Measurements from ENCODE around the gene NCKAP5.

NCKAP5 gene

DNA sequence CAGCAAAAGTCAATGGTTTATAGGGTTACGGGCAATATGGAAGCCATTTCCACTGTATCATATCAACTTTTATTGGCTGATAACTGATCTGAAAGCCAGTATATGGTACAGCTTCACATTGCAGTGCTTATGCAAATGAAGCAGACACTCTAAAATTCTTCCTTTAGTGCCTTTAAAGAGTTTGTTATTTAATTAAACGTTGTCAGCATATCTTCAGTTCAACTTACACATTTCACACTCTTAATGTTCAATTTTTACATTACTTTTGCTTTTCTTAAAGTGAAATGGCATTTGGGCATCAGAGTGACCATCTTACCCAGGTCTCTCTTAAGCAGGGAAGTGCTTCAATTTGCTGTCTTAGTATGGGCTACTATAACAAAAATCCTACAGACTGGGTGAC, 420.1 kb downstream of the NCKAP5 start:
- no peak for DNase-seq (ENCODE audit: low read depth in 2 of 2)

DNA sequence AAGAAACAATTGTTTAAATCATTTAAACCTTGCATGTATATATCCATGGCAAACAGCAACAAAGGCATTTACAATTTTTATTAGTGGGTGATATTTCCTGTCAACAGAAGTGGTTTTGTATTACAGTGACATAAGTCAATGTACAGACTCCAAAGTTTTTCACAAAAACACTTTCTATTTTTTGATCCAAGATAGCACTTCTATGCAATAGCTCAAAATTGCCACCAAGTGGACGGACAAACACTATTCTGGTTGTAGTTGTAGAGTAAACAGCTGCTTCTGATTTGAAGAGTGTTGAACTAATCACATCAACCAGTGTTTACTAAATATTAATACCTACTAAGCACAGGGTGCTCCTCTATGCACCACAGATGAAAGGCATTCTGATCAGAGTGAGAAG, 421.4 kb downstream of the NCKAP5 start:
- no peak for DNase-seq (ENCODE audit: low read depth in 2 of 2)

- no peak for DNase-seq (ENCODE audit: low read depth in 2 of 2)
Observed at GRCh38 chr2:133143645-133144044, 424.6 kb downstream of the NCKAP5 start.

DNA sequence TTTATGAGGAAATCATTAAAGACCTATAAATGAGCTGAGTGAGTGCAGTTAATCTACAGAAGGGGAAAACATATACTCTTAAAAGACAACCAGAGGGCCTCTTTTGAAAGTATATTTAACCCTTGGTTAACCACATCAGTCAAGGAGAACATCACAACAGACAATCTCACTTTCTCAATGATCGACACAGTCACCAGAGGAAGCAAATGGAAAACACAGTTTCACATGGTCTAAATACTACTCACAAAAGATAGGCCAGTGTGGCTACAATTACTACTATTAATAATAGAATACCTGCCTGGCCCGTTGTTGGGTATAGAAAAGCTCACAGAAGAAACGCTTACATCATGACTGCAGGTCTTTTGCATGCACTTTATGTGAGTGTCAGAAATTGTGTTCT, 426.2 kb downstream of the NCKAP5 start:
- no peak for DNase-seq (ENCODE audit: low read depth in 2 of 2)

GRCh38 chr2:133140620-133141019, 427.6 kb downstream of the NCKAP5 start:
- no peak for DNase-seq (ENCODE audit: low read depth in 2 of 2)

DNA sequence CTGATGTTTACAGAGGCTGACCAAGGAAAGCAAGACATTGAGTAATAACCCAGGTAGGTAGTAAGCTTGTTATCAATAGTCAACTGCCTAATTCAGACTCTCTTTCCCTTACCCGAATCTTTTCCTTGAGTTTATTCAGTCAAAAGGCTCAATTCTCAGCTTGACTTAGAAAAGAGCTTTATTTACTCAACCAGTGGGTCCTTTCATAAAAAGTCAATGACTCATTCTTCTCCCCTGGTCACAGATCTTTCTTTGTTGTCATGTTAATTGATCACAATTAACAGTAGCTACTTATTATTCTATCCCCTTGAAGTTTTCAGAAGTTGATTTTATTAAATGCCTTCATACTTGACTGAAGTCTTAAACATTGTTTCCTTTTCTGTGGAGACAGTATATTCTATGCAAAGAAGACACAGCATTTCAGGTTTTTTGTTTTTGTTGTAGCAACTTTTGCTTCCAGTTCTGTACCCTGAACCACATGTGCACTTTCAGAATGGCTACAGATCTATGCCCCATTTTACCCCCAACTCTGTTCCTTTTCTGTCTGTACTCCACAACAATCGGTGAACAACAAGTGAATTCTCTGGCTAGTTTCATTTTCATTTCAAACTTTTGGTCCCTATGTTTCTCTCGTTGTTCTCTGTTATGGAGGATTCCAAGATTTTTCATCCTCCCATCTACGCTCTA, 428.3 kb downstream of the NCKAP5 start:
- DNase-seq (ENCODE audit: low read depth in 2 of 2): no peak

DNA sequence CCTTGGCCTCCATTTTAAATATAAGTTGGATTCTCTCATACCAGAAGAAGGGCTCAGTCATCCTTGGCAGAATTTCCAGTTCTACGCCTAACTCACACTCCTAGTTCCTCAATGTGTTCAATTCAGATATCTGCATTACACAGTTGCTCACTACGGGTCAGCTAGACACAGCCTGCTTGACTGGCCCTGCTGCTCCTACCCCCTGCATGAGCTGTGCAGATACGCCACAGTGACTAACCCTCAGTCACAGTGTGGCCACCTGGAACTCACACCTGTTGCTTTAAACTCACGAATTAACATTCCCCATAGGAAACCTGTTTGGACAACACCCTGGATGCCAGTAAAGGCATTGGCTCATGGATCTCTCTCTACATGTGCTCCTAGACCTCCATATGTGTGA, 429.6 kb downstream of the NCKAP5 start:
- DNase-seq (ENCODE audit: low read depth in 2 of 2): no peak

DNA sequence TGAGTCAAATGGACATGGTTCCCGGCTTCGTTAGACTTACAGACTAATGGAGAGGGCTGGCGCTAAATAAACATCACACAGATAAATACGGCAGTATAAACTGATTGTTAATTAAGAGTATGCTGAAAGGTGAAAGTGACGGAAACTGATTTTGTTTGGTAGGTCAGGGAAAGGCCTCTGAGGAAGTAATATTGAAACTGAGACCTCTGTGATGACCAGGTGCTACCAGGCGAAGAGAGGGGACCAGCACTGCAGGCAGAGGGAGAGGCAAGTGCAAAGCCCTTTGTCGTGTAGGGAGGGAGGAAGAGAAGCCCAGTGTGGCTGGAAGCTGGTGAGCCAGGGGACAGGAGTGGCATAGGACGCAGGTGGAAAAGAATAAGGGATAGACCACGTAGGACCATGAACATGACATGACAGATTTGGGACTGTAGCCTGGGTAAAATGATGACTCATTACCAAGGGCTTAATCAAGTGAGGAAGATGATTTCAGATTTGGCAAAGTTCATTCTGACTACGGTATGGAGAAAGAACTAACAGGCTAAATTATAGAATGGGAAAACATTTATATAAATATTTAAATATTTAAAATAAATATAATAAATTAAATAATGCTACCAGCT, 433.1 kb downstream of the NCKAP5 start:
- no peak for DNase-seq (ENCODE audit: low read depth in 2 of 2)

DNA sequence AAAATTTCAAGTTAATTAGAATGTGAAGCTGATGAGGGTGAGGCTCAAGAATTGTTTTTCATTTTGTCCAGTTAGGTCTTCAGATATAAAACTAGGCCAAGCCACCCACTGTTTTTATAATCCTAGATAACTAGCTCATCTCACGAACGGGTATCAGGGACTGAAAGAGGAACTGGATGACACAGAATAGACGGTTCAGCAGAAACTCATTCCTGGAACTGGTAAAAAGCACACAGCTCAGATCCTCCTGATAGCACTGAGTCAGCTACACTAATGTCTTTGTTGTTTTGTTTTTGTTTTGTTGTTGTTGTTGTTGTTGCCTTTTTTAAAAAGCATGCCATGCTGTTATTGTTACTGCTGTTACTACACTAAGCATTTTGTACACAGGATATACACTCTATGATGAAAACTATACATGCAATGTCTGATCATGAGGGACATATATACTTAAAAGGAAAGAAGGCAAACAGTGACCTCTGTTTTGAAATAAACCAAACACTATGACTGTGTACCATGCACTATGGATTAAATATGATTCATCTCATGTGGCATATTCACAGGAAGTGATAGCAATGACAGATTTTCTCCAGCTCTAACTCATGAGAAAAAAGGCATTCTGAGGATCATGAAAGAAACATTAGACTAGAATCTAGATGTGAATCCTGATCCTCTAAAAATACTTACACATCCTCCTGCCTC, 437.6 kb downstream of the NCKAP5 start:
- no peak for DNase-seq (ENCODE audit: low read depth in 2 of 2)

GRCh38 chr2:133124446-133124845, 443.8 kb downstream of the NCKAP5 start:
- no peak for DNase-seq (ENCODE audit: low read depth in 2 of 2)

GRCh38 chr2:133123904-133124303, 444.4 kb downstream of the NCKAP5 start:
- no peak for DNase-seq (ENCODE audit: low read depth in 2 of 2)

GRCh38 chr2:133123393-133123792, 444.9 kb downstream of the NCKAP5 start:
- no peak for DNase-seq (ENCODE audit: low read depth in 2 of 2)

DNA sequence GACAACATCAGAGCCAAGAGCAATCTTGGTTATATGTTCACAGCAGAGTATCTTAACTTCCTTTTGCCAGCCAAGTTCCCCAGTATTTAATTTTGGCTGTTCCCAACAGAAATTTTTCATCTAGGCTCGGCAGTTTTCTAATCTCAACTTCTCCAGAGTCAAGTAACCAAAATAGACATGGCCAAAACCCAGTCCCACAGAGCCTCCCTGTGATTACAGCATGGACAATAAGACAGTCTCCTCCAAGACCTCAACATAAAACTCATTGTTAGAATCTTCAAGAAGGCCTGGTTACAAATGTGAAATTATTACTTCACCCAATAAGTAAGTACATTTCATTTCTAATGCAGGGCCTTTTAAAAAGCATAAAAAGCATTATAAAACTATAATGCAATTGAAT, 445.7 kb downstream of the NCKAP5 start:
- DNase-seq (ENCODE audit: low read depth in 2 of 2): no peak

- no peak for DNase-seq (ENCODE audit: low read depth in 2 of 2)
Observed at GRCh38 chr2:133120310-133120709, 448.0 kb downstream of the NCKAP5 start.

DNA sequence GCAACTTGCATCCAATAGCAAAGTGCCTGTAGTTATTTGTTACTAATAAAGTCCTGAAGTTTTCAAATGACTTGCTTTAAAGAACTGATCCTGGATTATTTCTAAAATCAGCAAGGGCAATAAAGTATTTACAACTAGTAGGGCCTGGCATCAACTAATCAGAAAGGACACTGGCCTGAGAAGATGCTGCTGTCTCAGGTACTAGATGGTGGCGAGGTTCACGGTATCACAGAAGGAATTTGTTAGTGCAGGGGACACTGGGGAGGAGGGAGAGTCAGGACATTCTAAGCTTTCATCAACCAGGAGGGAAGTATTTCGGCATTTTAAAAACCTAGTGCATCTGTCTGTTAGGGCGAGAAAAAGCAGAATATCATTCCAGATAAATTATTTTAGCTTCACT, 458.1 kb downstream of the NCKAP5 start:
- DNase-seq (ENCODE audit: low read depth in 2 of 2): no peak

DNA sequence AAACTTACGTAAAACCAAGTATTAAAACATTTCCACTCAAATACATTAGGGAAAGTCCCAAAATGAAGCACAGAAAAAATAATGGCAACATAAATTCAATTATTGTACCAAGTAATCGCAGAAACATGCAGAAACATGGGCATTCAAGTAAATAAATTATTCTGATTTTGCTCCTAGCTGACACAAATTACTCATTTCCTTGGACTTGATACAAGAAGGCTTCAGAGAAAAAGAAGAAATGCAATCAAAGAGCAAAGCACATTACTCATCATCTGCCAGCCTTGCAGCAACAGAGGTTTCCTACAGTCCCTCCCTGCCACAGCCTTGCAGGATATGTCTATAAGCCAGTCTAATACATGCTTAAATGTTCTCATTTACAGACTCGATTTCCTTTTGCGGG, 458.5 kb downstream of the NCKAP5 start:
- no peak for DNase-seq (ENCODE audit: low read depth in 2 of 2)

DNA sequence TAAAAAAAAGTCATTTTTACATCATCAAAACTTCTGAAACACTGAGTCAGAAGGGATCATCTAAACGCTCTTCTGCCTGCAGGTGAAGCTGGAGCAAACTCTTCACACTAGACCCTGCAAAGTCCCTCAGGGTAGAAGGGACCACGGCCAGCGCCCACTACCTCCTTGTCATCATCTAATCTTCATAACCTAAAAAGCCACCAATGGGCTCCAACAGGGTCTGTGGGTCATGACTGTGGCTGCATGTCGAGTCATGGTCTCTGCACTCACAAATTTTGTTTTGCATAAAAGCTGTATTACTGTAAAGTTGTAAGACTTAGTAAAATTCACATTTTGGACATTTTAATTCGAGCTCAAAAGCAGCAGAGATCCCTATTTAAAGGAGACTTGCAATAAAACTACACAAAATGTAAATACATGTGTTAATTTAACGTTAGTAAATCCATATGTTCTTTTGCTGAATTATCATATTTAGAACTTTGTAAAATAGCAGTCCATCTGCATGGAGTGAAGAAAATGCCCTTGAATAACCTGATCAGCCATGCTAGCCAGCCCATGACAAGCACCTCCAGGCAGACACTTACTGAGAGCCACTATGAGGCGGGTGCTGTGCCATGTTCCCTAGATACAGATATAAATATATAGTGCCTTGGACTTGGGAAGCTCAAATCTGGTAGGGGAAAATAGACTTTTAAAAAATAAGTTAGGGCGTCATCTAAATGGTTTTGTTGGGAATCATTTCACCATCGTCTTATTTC, 461.0 kb downstream of the NCKAP5 start:
- DNase-seq (ENCODE audit: low read depth in 2 of 2): no peak

GRCh38 chr2:133104871-133105270, 463.4 kb downstream of the NCKAP5 start:
- no peak for DNase-seq (ENCODE audit: low read depth in 2 of 2)

- no peak for DNase-seq (ENCODE audit: low read depth in 2 of 2)
Observed at GRCh38 chr2:133098787-133099186, 469.5 kb downstream of the NCKAP5 start.

- no peak for DNase-seq (ENCODE audit: low read depth in 2 of 2)
Observed at GRCh38 chr2:133097666-133098065, 470.6 kb downstream of the NCKAP5 start.

DNA sequence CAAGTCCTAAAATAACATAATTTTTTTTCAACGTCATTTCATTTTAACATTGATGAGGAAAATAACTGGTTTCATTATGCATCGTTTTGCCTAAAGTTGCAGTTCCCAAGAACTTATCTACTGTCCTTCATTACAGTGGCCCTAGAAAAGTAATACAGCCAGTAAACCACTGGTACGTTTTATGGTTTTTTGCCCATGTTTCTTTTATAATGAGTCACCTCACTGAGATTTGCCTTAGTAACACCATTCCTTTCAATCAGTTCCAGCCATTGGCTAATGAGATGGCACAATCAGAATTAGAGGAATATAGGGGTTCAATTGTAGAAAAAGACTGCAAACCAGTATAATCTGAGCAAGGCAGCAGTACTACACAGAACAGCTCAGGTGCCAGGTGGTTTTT, 475.7 kb downstream of the NCKAP5 start:
- DNase-seq (ENCODE audit: low read depth in 2 of 2): no peak

DNA sequence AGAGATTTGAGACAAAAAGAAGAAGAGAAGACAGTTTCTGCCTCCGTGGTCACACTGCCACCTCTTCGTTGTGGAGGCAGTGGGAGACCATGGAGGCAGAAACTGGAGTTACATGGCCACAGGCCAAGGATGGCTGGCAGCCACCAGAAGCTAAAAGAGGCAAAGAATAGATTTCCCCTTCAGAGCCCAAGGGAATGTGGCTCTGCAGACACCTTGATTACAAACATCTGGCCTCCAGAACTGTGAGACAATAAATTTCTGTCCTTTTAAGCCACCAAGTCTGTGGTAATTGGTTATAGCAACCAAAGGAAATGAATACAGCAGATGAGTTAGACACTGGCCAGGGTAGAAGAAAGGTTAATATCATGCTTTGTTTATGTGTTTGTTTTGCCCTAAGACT, 477.9 kb downstream of the NCKAP5 start:
- no peak for DNase-seq (ENCODE audit: low read depth in 2 of 2)

GRCh38 chr2:133086176-133086575, 482.1 kb downstream of the NCKAP5 start:
- DNase-seq (ENCODE audit: low read depth in 2 of 2): no peak
